MG63 (cell line): ENCODE measurements around the gene FAIM2. TPM values are rescaled to one million over a fixed set of nuclear protein-coding genes. Genes with fewer than 3 reads are reported as not detected.

ENCODE experiments used
- DNase-seq: peaks from one replicate; pipeline ENCODE4 v3.0.0-alpha.2; 2020
- H3K27me3 ChIP-seq: fragments of 250-450 bp; sonication (Bioruptor Pico); 2 replicates; pipeline ENCODE4 v1.5.1; 2020; ENCODE audit warnings: mild to moderate bottlenecking, moderate library complexity
- H3K36me3 ChIP-seq: fragments of 250-450 bp; sonication (Bioruptor Pico); 2 replicates; pipeline ENCODE4 v1.5.1; 2020; ENCODE audit warnings: mild to moderate bottlenecking, moderate library complexity
- H3K4me3 ChIP-seq: fragments of 250-450 bp; sonication (Bioruptor Pico); 2 replicates; pipeline ENCODE4 v1.5.1; 2020; ENCODE audit warnings: mild to moderate bottlenecking, moderate library complexity
- H3K9me3 ChIP-seq: fragments of 250-450 bp; sonication (Bioruptor Pico); 2 replicates; pipeline ENCODE4 v1.5.1; 2020; ENCODE audit warnings: mild to moderate bottlenecking, moderate library complexity
- total RNA-seq: library from RNA; depleted of rRNA; stranded (reverse); fragments of >200 nt; shearing (Covaris generic); gene quantifications from 2 replicates; pipeline ENCODE4 v1.2.3, GENCODE V29; 2014; ENCODE audit warnings: low replicate concordance

FAIM2 gene
- total RNA-seq, 1 experiment from 2014 or later = not detected

- Histone ChIP-seq H3K4me3 (no peak overlapping the region), H3K27me3 (no peaks in the 10 kb centered on the region), H3K9me3 (no peaks in the 10 kb centered on the region), H3K36me3 (peaks cover 3% of the 10 kb centered on the region)
- no peak for DNase-seq
Observed at GRCh38 chr12:49838973-49839633, 64.6 kb downstream of the FAIM2 start.

- Histone ChIP-seq H3K9me3 (no peaks in the 10 kb centered on the region), H3K36me3 (no peaks in the 10 kb centered on the region; the same call in 1 of the 2 replicates), H3K27me3 (no peaks in the 10 kb centered on the region), H3K4me3 (no peak overlapping the region)
- no peak for DNase-seq
Observed at GRCh38 chr12:49832836-49833421, 70.8 kb downstream of the FAIM2 start.

DNA sequence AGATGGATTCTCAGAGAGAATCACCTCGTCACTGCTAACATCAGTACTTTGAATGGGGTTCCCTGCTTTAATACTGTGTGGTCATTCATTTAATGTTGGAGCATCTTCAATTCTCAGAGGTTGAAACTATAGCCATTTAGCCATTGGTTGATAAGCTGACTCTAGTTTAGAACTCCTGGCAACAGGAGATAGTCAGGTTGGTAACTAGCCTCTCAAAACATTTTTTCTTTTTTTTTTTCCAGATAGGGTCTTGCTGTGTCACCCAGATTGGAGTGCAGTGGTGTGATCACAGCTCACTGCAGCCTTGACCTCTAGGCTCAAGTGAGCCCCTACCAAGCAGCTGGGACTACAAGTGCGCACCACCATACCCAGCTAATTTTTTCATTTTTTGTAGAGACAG lies 72.0 kb downstream of the FAIM2 start:
- no peaks in the 10 kb centered on the region for H3K9me3 ChIP-seq
- no peak overlapping the region for H3K4me3 ChIP-seq
- DNase-seq = no peak
- no peaks in the 10 kb centered on the region for H3K27me3 ChIP-seq
- H3K36me3 ChIP-seq = no peaks in the 10 kb centered on the region

DNA sequence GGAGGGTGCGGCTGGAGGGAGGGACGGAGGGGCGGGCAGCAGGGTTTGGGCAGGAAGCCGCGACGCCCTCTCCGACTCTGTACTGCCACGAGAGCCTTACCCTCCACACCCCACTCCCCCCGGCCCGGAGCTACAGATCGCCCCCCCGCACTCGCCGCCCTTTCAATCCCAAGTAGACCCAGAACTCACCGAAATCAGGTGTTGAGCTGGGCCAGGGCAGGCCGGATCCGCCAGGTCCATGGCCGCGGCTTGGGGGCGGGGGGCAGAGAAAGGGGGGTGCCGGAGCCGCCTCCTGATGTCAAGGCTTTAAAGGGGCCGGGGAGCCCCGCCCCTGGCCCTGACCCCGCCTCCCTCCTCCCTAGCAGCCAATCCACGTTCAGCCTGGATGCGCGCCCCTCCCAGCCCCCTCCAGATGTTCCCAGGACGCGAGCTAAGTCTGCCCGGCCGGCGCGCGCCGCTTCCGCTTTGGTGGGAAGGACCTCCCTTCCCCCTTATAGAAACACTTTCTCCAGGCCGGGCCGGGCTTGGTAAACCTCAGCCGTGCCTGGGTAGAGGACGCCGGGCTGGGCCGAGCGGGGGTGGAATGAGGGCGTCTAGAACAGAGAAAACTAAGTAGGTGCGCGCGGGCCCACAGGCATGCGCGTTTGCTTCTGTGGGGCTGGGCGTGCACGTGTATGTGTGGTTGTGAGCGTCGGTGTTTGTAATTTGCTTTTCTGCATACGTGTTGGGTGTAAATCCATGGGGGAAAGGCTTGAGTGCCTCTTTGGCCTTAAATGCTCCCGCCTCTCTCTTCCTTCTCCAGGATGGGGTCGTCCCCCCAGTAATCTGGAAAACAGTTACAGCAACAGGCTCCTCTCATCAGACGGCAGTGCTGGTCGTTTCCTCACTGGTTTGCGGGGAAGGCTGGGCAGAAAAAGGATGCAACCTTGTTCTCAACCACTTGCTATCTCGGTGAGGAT lies 75.3 kb downstream of the FAIM2 start, which contains the start of gene NCKAP5L:
NCKAP5L (minus strand) TSS at position 281 of the 959 bp plus-strand sequence. CDS start 24,369 bp downstream, outside the sequence.
- Histone ChIP-seq H3K27me3 (no peaks in the 10 kb centered on the region), H3K4me3 (peak within 1 kb of the TSS; percentile 70), H3K36me3 (no peaks in the 10 kb centered on the region), H3K9me3 (no peaks in the 10 kb centered on the region)
- peak; percentile 96 for DNase-seq

DNA sequence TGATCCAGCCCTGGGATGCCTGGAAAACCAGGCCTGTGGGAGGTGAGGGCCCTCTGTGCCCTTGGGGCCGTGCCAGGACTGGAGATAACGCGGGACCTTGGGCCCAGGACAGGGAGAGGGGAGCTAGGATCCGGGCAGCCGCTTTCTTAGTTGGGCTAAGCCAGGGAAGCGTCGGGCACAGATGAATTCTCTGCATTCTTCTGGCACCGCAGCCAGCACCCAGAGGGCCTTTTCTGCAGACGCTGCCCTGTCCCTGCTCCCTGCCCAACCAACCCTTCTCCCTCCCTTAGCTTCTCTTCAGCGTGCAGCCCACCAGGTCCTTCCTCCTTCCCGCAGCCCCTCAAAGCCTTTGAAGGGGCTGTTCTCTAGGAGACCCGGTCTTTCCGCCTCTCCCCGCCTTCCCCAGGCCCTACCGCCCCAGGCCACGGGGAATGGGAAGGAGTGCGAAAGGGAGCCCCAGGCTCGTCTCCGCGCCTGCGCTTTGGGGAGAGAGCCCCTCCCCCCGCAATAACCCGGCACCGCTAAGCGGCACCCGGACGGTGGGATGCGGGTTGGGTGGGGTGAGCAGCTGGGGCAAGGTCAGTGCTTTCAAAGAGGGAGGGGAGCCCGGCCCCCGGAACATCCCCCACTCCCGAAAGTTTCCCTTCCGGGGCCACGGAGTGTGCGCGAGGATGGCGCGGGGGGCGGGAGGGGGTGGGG lies 76.2 kb downstream of the FAIM2 start:
- no peaks in the 10 kb centered on the region; the same call in 1 of the 2 replicates for H3K36me3 ChIP-seq
- H3K27me3 ChIP-seq = no peaks in the 10 kb centered on the region
- peak overlapping the region; percentile 70 for H3K4me3 ChIP-seq
- DNase-seq = peak; percentile 64
- no peaks in the 10 kb centered on the region for H3K9me3 ChIP-seq

GRCh38 chr12:49827051-49827400 lies 76.7 kb downstream of the FAIM2 start:
- Histone ChIP-seq H3K36me3 (no peaks in the 10 kb centered on the region; the same call in 1 of the 2 replicates), H3K4me3 (peak overlapping the region; percentile 70), H3K27me3 (no peaks in the 10 kb centered on the region), H3K9me3 (no peaks in the 10 kb centered on the region; the same call in 1 of the 2 replicates)
- no peak for DNase-seq

DNA sequence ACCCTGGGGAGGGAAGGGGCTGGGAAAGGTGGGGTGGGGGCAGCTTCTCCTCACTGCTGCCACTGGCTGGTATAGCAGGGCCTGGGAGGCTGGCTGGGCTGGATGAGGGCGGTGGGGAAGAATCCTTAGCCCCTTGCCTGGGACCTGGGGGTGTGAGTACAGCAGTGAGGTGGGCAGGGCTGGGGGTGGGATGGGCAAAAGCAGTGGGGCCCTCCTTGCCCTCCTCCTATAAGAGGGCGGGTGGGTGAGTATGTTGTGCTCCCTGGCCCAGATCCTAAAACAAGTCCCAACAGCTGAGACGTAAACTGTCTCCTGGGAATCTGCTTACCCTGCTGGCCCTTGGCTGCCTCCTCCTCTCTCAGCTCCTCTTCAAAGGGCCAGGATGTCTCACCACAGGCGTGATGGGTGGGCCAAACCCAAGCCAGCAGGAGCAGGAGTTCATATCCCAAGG lies 77.7 kb downstream of the FAIM2 start:
- H3K9me3 ChIP-seq = no peaks in the 10 kb centered on the region; the same call in 1 of the 2 replicates
- H3K27me3 ChIP-seq = no peaks in the 10 kb centered on the region
- H3K36me3 ChIP-seq = no peaks in the 10 kb centered on the region; the same call in 1 of the 2 replicates
- H3K4me3 ChIP-seq = no peak overlapping the region
- DNase-seq = no peak

- no peak for DNase-seq
- H3K4me3 ChIP-seq = no peak overlapping the region
- no peaks in the 10 kb centered on the region; the same call in 1 of the 2 replicates for H3K36me3 ChIP-seq
Observed at GRCh38 chr12:49825360-49825970, 78.2 kb downstream of the FAIM2 start.

GRCh38 chr12:49824895-49825294 lies 78.8 kb downstream of the FAIM2 start:
- Histone ChIP-seq H3K27me3 (no peaks in the 10 kb centered on the region), H3K9me3 (no peaks in the 10 kb centered on the region; the same call in 1 of the 2 replicates), H3K4me3 (no peak overlapping the region), H3K36me3 (no peaks in the 10 kb centered on the region; the same call in 1 of the 2 replicates)
- DNase-seq = no peak

More at GRCh38 chr12:49825360-49825970, 78.2 kb downstream of the FAIM2 start:
- Histone ChIP-seq H3K9me3 (no peaks in the 10 kb centered on the region; the same call in 1 of the 2 replicates), H3K27me3 (no peaks in the 10 kb centered on the region)

DNA sequence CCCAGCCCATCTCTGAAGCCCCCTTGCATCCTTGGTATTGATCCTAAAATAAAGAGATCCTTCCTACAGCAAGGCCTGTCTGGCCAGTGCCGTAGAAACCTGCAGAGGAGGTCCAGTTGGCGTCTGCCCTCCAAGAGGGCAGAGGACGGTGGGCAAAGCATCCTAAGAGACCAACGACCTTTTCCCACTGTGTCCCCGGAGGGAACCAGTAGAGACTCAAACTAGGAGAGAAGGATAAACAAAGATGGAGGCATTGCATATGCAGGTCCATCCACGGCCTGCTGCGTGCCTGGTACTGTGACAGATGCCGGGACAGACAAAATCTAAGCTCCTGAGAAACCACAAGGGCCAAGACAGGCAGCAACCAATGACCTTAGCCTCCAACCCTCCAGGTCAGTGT lies 79.3 kb downstream of the FAIM2 start:
- Histone ChIP-seq H3K9me3 (no peaks in the 10 kb centered on the region; the same call in 1 of the 2 replicates), H3K36me3 (no peaks in the 10 kb centered on the region; the same call in 1 of the 2 replicates)

GRCh38 chr12:49823951-49824350 lies 79.7 kb downstream of the FAIM2 start:
- no peak for DNase-seq
- Histone ChIP-seq H3K9me3 (no peaks in the 10 kb centered on the region; the same call in 1 of the 2 replicates), H3K27me3 (no peaks in the 10 kb centered on the region), H3K36me3 (no peaks in the 10 kb centered on the region; the same call in 1 of the 2 replicates), H3K4me3 (no peak overlapping the region)

More for the DNA sequence above, 79.3 kb downstream of the FAIM2 start:
- H3K27me3 ChIP-seq = no peaks in the 10 kb centered on the region
- no peak overlapping the region for H3K4me3 ChIP-seq
- DNase-seq = no peak

- Histone ChIP-seq H3K4me3 (no peak overlapping the region), H3K9me3 (no peaks in the 10 kb centered on the region; the same call in 1 of the 2 replicates), H3K36me3 (no peaks in the 10 kb centered on the region; the same call in 1 of the 2 replicates), H3K27me3 (no peaks in the 10 kb centered on the region)
- DNase-seq = no peak
Observed at GRCh38 chr12:49823350-49823749, 80.3 kb downstream of the FAIM2 start.

DNA sequence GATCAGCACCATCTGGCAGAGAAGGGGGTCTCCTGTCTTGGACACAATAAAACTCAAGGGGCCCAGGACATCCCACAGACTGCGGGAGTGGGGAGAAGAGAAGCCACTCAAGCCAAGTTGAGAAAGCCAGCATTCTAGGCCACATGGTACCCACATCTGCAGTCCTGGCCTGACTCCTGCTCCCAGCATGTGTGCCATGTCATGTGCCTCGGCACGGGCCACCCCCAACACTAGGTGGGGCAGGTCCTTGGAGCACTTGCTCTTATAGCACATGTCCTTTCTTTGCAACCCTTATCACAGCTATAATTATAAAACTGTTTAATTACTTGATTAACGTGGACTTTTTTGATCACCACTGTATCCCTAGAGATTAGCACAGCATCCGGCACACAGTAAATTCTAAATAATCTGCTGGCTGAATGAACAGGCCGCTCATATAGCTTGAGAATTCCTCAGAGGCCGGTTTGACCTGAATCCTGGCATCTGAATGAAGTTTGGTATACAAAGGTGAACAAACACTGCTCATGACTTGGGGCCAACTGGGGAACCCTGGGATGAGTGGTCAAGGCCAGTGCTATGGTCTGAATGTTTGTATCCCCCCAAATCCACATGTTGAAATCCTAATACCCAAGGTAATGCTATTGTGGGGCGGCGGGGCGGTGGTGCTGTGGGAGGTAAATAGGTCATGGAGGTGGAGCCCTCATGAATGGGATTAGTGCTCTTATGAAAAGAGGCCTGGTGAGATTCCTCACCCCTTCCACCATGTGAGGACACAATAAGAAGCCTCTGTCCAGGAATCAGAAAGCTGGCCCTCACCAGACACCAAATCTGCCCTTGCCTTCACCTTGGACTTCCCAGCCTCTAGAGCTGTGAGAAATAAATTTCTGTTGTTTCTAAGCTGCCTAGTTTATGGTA lies 82.1 kb downstream of the FAIM2 start:
- Histone ChIP-seq H3K4me3 (no peak overlapping the region), H3K36me3 (no peaks in the 10 kb centered on the region; the same call in 1 of the 2 replicates)

GRCh38 chr12:49819786-49820185 lies 83.9 kb downstream of the FAIM2 start:
- H3K9me3 ChIP-seq = no peaks in the 10 kb centered on the region; the same call in 1 of the 2 replicates
- no peak for DNase-seq

More for the DNA sequence above, 82.1 kb downstream of the FAIM2 start:
- DNase-seq = no peak
- H3K27me3 ChIP-seq = no peaks in the 10 kb centered on the region
- no peaks in the 10 kb centered on the region; the same call in 1 of the 2 replicates for H3K9me3 ChIP-seq

More at GRCh38 chr12:49819786-49820185, 83.9 kb downstream of the FAIM2 start:
- H3K4me3 ChIP-seq = no peak overlapping the region
- H3K27me3 ChIP-seq = no peaks in the 10 kb centered on the region
- H3K36me3 ChIP-seq = peaks cover 3% of the 10 kb centered on the region
